Choroid plexus epithelial cell (primary cell): ENCODE data around the gene DTWD2.
"Not testable (repeated sequence)": the region's sequence is repeated elsewhere in the genome, so short reads cannot be mapped to it uniquely, and the experiment has no call there.

ENCODE experiments used
- DNase-seq: peaks from one replicate; pipeline ENCODE4 v3.0.0-alpha.2; 2010; ENCODE audit warnings: low read depth
- H3K4me3 ChIP-seq: 2 replicates; pipeline ENCODE4 v1.5.1; 2011; ENCODE audit warnings: low read depth, mild to moderate bottlenecking, control low read depth, low read length, moderate library complexity
- CTCF ChIP-seq: conservative IDR thresholded peaks from 2 replicates; pipeline ENCODE4 v1.5.1; 2011; ENCODE audit warnings: low read depth, mild to moderate bottlenecking, control low read depth, inconsistent platforms, low read length, moderate library complexity

DTWD2 gene

GRCh38 chr5:118965890-118966289 is 22.5 kb downstream of the DTWD2 start:
- no peak overlapping the region for H3K4me3 ChIP-seq
- no peak for DNase-seq
- no peak for TF ChIP-seq CTCF

GRCh38 chr5:118964970-118965369 is 23.4 kb downstream of the DTWD2 start:
- not testable (repeated sequence) for DNase-seq, H3K4me3 ChIP-seq

GRCh38 chr5:118964388-118964787 is 24.0 kb downstream of the DTWD2 start:
- not testable (repeated sequence) for H3K4me3 ChIP-seq, DNase-seq

- no peak overlapping the region for H3K4me3 ChIP-seq
- TF ChIP-seq CTCF = no peak
- DNase-seq = no peak
These were observed 25.2 kb downstream of the DTWD2 start for GRCh38 chr5:118963169-118963568.

- no peak for DNase-seq
- H3K4me3 ChIP-seq = no peak overlapping the region
- no peak for TF ChIP-seq CTCF
These were observed 27.8 kb downstream of the DTWD2 start for GRCh38 chr5:118960557-118960956.

- peak; percentile 50 for TF ChIP-seq CTCF
- DNase-seq = peak; percentile 51
- no peak overlapping the region for H3K4me3 ChIP-seq
These were observed 31.6 kb downstream of the DTWD2 start for GRCh38 chr5:118956727-118957126.

GRCh38 chr5:118953652-118954005 is 34.7 kb downstream of the DTWD2 start:
- TF ChIP-seq CTCF = no peak
- H3K4me3 ChIP-seq = no peak overlapping the region

GRCh38 chr5:118952992-118953651 is 35.2 kb downstream of the DTWD2 start:
- H3K4me3 ChIP-seq = no peak overlapping the region
- DNase-seq = no peak
- TF ChIP-seq CTCF = no peak

More at GRCh38 chr5:118953652-118954005, 34.7 kb downstream of the DTWD2 start:
- no peak for DNase-seq

- not testable (repeated sequence) for H3K4me3 ChIP-seq, DNase-seq
These were observed 36.0 kb downstream of the DTWD2 start for GRCh38 chr5:118952306-118952705.

- DNase-seq, H3K4me3 ChIP-seq: not testable (repeated sequence)
These were observed 38.0 kb downstream of the DTWD2 start for GRCh38 chr5:118950354-118950753.
